Progenitor cell of endocrine pancreas (in vitro differentiated cells): ENCODE results near the gene SVBP. TPM values are rescaled to one million over a fixed set of nuclear protein-coding genes. Genes with fewer than 3 reads are reported as not detected.
A peak's percentile ranks its signal among the peaks of the same experiment; 100 is the strongest.

ENCODE experiments used
- DNase-seq: peaks from one replicate; pipeline ENCODE4 v3.0.0; 2021; ENCODE audit warnings: low spot score; ENCODE audit not compliant: unreplicated experiment
- H3K27ac Mint-ChIP-seq: 2 replicates; pipeline ENCODE4 v1.8.0; 2021; ENCODE audit warnings: mild to moderate bottlenecking, moderate library complexity, mixed read lengths
- H3K27me3 Mint-ChIP-seq: 2 replicates; pipeline ENCODE4 v1.8.0; 2021; ENCODE audit warnings: mixed read lengths
- H3K36me3 Mint-ChIP-seq: 2 replicates; pipeline ENCODE4 v1.8.0; 2022; ENCODE audit warnings: mixed read lengths; ENCODE audit not compliant: insufficient read depth
- H3K4me1 Mint-ChIP-seq: 2 replicates; pipeline ENCODE4 v1.8.0; 2021; ENCODE audit warnings: low read depth, mixed read lengths
- H3K4me3 Mint-ChIP-seq: 2 replicates; pipeline ENCODE4 v1.8.0; 2021; ENCODE audit warnings: low read depth, mild to moderate bottlenecking, moderate library complexity, mixed read lengths
- H3K9me3 Mint-ChIP-seq: 2 replicates; pipeline ENCODE4 v1.8.0; 2021; ENCODE audit warnings: low read depth, mixed read lengths
- CTCF ChIP-seq: fragments of 200-600 bp; sonication (generic); IDR thresholded peaks from one replicate; pipeline ENCODE4 v1.5.0; 2021; ENCODE audit warnings: antibody characterized with exemption, mild to moderate bottlenecking; ENCODE audit not compliant: unreplicated experiment
- total RNA-seq: library from RNA; stranded (reverse); gene quantifications from 2 replicates; pipeline ENCODE4 v1.2.1, GENCODE V29; 2021

The SVBP gene
- total RNA-seq, 1 donor from 2014 or later: 65.8 TPM

- H3K27ac Mint-ChIP-seq: no peak overlapping the region
- no peak for TF ChIP-seq CTCF
- no peaks in the 10 kb centered on the region for H3K9me3 Mint-ChIP-seq
- no peak overlapping the region for H3K4me3 Mint-ChIP-seq
- H3K36me3 Mint-ChIP-seq: peaks cover 1% of the 10 kb centered on the region
- no peaks in the 10 kb centered on the region for H3K27me3 Mint-ChIP-seq
- no peak for DNase-seq
- H3K4me1 Mint-ChIP-seq: peaks cover 9% of the 10 kb centered on the region
These were observed 15.5 kb upstream of the SVBP start for GRCh38 chr1:42832641-42833240.

- Mint-ChIP-seq H3K27me3 (no peaks in the 10 kb centered on the region), H3K4me3 (no peak overlapping the region), H3K27ac (no peak overlapping the region), H3K4me1 (peaks cover 9% of the 10 kb centered on the region), H3K36me3 (peaks cover 1% of the 10 kb centered on the region), H3K9me3 (no peaks in the 10 kb centered on the region)
- no peak for DNase-seq
- TF ChIP-seq CTCF: no peak
These were observed 14.1 kb upstream of the SVBP start for GRCh38 chr1:42831273-42831672.

- TF ChIP-seq CTCF: no peak
- Mint-ChIP-seq H3K27ac (no peak overlapping the region), H3K4me1 (peaks cover 4% of the 10 kb centered on the region), H3K27me3 (no peaks in the 10 kb centered on the region), H3K9me3 (no peaks in the 10 kb centered on the region), H3K4me3 (no peak overlapping the region), H3K36me3 (peaks cover 1% of the 10 kb centered on the region)
- no peak for DNase-seq
These were observed 13.4 kb upstream of the SVBP start for GRCh38 chr1:42830631-42831030.

- Mint-ChIP-seq H3K4me1 (peaks cover 21% of the 10 kb centered on the region), H3K9me3 (no peaks in the 10 kb centered on the region), H3K27ac (peak overlapping the region; percentile 23), H3K27me3 (no peaks in the 10 kb centered on the region), H3K36me3 (peaks cover 1% of the 10 kb centered on the region), H3K4me3 (no peak overlapping the region)
- no peak for DNase-seq
- TF ChIP-seq CTCF: no peak
These were observed 8.0 kb upstream of the SVBP start for GRCh38 chr1:42825036-42825851.

- no peak for DNase-seq
- peaks cover 21% of the 10 kb centered on the region for H3K4me1 Mint-ChIP-seq
- no peaks in the 10 kb centered on the region for H3K27me3 Mint-ChIP-seq
- no peaks in the 10 kb centered on the region for H3K36me3 Mint-ChIP-seq
- TF ChIP-seq CTCF: no peak
- H3K9me3 Mint-ChIP-seq: no peaks in the 10 kb centered on the region
- H3K27ac Mint-ChIP-seq: no peak overlapping the region
- H3K4me3 Mint-ChIP-seq: no peak overlapping the region
These were observed 7.4 kb upstream of the SVBP start for GRCh38 chr1:42824481-42825035.
